ENCODE results near the gene XKRX.

DNA sequence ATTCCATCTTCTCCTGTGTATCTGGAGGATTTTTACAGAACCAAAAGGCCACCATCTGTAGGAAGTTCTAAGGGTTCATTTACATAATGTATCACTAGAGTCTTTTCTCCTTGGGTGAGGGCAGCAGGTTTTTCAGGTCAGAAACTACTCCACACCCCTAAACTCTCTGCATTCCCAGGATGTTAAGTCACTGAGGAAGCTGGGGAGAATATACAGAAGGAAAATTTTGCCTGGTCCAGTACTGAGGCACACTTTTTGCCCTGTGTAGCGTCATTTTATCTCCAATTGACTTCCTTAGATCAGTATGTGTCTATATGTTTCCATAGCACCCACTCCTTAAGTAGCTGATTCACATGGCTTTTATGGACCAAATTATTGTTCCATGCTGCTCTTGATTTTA, 17.0 kb downstream of the XKRX start:
- TF ChIP-seq, protein P1, sequence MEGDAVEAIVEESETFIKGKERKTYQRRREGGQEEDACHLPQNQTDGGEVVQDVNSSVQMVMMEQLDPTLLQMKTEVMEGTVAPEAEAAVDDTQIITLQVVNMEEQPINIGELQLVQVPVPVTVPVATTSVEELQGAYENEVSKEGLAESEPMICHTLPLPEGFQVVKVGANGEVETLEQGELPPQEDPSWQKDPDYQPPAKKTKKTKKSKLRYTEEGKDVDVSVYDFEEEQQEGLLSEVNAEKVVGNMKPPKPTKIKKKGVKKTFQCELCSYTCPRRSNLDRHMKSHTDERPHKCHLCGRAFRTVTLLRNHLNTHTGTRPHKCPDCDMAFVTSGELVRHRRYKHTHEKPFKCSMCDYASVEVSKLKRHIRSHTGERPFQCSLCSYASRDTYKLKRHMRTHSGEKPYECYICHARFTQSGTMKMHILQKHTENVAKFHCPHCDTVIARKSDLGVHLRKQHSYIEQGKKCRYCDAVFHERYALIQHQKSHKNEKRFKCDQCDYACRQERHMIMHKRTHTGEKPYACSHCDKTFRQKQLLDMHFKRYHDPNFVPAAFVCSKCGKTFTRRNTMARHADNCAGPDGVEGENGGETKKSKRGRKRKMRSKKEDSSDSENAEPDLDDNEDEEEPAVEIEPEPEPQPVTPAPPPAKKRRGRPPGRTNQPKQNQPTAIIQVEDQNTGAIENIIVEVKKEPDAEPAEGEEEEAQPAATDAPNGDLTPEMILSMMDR (IDR thresholded peaks at IDR 0.05), result no peak
- TF ChIP-seq POLR2A (IDR thresholded peaks at IDR 0.05), result no peak
